ENCODE measurements around the gene MLYCD.

DNA sequence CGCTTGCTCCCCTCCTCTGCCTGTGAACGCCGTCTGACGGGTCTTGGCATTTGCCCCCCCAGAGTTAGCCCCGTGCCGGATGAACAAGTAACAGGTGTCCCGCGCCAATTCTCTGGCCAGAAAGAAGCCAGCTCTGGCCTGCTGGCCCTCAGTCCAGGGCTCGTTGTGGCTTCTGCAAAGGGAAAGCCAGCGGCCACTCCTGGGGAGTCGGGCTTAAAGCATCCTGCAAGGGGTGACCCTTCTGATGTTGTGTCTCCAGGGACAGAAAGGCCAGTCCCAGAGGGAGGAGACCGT is 35.7 kb downstream of the MLYCD start:
- TF ChIP-seq, protein P1, sequence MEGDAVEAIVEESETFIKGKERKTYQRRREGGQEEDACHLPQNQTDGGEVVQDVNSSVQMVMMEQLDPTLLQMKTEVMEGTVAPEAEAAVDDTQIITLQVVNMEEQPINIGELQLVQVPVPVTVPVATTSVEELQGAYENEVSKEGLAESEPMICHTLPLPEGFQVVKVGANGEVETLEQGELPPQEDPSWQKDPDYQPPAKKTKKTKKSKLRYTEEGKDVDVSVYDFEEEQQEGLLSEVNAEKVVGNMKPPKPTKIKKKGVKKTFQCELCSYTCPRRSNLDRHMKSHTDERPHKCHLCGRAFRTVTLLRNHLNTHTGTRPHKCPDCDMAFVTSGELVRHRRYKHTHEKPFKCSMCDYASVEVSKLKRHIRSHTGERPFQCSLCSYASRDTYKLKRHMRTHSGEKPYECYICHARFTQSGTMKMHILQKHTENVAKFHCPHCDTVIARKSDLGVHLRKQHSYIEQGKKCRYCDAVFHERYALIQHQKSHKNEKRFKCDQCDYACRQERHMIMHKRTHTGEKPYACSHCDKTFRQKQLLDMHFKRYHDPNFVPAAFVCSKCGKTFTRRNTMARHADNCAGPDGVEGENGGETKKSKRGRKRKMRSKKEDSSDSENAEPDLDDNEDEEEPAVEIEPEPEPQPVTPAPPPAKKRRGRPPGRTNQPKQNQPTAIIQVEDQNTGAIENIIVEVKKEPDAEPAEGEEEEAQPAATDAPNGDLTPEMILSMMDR (IDR thresholded peaks at IDR 0.05; ENCODE audit: low read depth, low read length, missing input control): no peak
- TF ChIP-seq RAD21 (IDR thresholded peaks at IDR 0.05) (no peak), GABPA (IDR thresholded peaks at IDR 0.05 in 1 of 2, conservative IDR thresholded peaks at IDR 0.05 in 1 of 2) (no peak), TAF1 (conservative IDR thresholded peaks at IDR 0.05) (no peak)
- TF ChIP-seq, protein P2, sequence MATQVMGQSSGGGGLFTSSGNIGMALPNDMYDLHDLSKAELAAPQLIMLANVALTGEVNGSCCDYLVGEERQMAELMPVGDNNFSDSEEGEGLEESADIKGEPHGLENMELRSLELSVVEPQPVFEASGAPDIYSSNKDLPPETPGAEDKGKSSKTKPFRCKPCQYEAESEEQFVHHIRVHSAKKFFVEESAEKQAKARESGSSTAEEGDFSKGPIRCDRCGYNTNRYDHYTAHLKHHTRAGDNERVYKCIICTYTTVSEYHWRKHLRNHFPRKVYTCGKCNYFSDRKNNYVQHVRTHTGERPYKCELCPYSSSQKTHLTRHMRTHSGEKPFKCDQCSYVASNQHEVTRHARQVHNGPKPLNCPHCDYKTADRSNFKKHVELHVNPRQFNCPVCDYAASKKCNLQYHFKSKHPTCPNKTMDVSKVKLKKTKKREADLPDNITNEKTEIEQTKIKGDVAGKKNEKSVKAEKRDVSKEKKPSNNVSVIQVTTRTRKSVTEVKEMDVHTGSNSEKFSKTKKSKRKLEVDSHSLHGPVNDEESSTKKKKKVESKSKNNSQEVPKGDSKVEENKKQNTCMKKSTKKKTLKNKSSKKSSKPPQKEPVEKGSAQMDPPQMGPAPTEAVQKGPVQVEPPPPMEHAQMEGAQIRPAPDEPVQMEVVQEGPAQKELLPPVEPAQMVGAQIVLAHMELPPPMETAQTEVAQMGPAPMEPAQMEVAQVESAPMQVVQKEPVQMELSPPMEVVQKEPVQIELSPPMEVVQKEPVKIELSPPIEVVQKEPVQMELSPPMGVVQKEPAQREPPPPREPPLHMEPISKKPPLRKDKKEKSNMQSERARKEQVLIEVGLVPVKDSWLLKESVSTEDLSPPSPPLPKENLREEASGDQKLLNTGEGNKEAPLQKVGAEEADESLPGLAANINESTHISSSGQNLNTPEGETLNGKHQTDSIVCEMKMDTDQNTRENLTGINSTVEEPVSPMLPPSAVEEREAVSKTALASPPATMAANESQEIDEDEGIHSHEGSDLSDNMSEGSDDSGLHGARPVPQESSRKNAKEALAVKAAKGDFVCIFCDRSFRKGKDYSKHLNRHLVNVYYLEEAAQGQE (IDR thresholded peaks at IDR 0.05): no peak

Measured in liver (tissue), 3 donors.